Left ventricle myocardium inferior (tissue), 1 donor: Measurements from ENCODE around the gene HPS3. TPM values are rescaled to one million over a fixed set of nuclear protein-coding genes. Genes with fewer than 3 reads are reported as not detected.

Source experiments
- DNase-seq: peaks from one replicate; pipeline ENCODE4 v3.0.0-alpha.2; 2020
- H3K27ac ChIP-seq: fragments of 200-600 bp; replicated peaks from 2 replicates; pipeline ENCODE4 v1.8.0; 2021
- H3K27me3 ChIP-seq: fragments of 200-600 bp; 2 replicates; pipeline ENCODE4 v1.8.0; 2021; ENCODE audit warnings: low read depth
- H3K36me3 ChIP-seq: fragments of 200-600 bp; 2 replicates; pipeline ENCODE4 v1.8.0; 2021
- H3K4me1 ChIP-seq: fragments of 200-600 bp; 2 replicates; pipeline ENCODE4 v1.8.0; 2021
- H3K4me3 ChIP-seq: fragments of 200-600 bp; 2 replicates; pipeline ENCODE4 v1.8.0; 2021; ENCODE audit warnings: mild to moderate bottlenecking, moderate library complexity
- H3K9me3 ChIP-seq: fragments of 200-600 bp; replicated peaks from 2 replicates; pipeline ENCODE4 v1.8.0; 2021
- CTCF ChIP-seq: fragments of 200-600 bp; IDR thresholded peaks from 2 replicates; pipeline ENCODE4 v1.8.0; 2021; ENCODE audit warnings: antibody characterized with exemption, mild to moderate bottlenecking, borderline replicate concordance
- intact Hi-C: fragments of 100-400 bp; cut with micrococcal nuclease; formaldehyde crosslinking; loops from one replicate; pipeline ENCODE4 v1.11.0; 2022
- total RNA-seq: library from RNA; stranded (reverse); fragmentation: NEBNext Ultra II Directional; extraction: Animal tissue kit (Norgen Biotek cat#: 25700); gene quantifications from one replicate; pipeline ENCODE4 v1.2.1, GENCODE V29; 2021
- donor health status: DM: no; HTN: yes; CAD: no; lungs with severe emphysema.

HPS3 gene
- total RNA-seq, 1 donor from 2014 or later = 5.6 TPM

- Histone ChIP-seq H3K4me3 (no peak overlapping the region), H3K4me1 (no peaks in the 10 kb centered on the region), H3K36me3 (peaks cover 59% of the 10 kb centered on the region), H3K27ac (no peak overlapping the region), H3K9me3 (no peaks in the 10 kb centered on the region), H3K27me3 (no peaks in the 10 kb centered on the region)
- intact Hi-C loops = no loop called here
- no peak for DNase-seq
- TF ChIP-seq CTCF = no peak
These were observed 15.9 kb downstream of the HPS3 start for GRCh38 chr3:149145356-149145755.

GRCh38 chr3:149145974-149146373 is 16.5 kb downstream of the HPS3 start:
- H3K9me3 ChIP-seq = no peaks in the 10 kb centered on the region
- H3K36me3 ChIP-seq = peaks cover 64% of the 10 kb centered on the region
- intact Hi-C loops = no loop called here
- no peaks in the 10 kb centered on the region for H3K27me3 ChIP-seq
- no peak overlapping the region for H3K4me3 ChIP-seq
- no peak for TF ChIP-seq CTCF
- no peaks in the 10 kb centered on the region for H3K4me1 ChIP-seq
- H3K27ac ChIP-seq = peak overlapping the region; percentile 10
- no peak for DNase-seq

GRCh38 chr3:149150436-149150835 is 21.0 kb downstream of the HPS3 start:
- Histone ChIP-seq H3K27ac (no peak overlapping the region), H3K4me3 (no peak overlapping the region), H3K9me3 (no peaks in the 10 kb centered on the region), H3K36me3 (peaks cover 71% of the 10 kb centered on the region), H3K27me3 (no peaks in the 10 kb centered on the region), H3K4me1 (peaks cover 12% of the 10 kb centered on the region)
- TF ChIP-seq CTCF = no peak
- intact Hi-C loops = no loop called here
- DNase-seq = no peak

GRCh38 chr3:149151843-149152242 is 22.4 kb downstream of the HPS3 start:
- no peak overlapping the region for H3K4me3 ChIP-seq
- H3K36me3 ChIP-seq = peaks cover 73% of the 10 kb centered on the region
- intact Hi-C loops = no loop called here
- no peak for TF ChIP-seq CTCF
- no peaks in the 10 kb centered on the region for H3K9me3 ChIP-seq
- peaks cover 12% of the 10 kb centered on the region for H3K4me1 ChIP-seq
- no peak for DNase-seq
- peak overlapping the region; percentile 36 for H3K27ac ChIP-seq
- no peaks in the 10 kb centered on the region for H3K27me3 ChIP-seq

GRCh38 chr3:149152420-149152819 is 23.0 kb downstream of the HPS3 start:
- H3K4me3 ChIP-seq = no peak overlapping the region
- no peaks in the 10 kb centered on the region for H3K9me3 ChIP-seq
- no peak for DNase-seq
- H3K27ac ChIP-seq = peak overlapping the region; percentile 36
- no peak for TF ChIP-seq CTCF
- intact Hi-C loops = no loop called here
- H3K36me3 ChIP-seq = peaks cover 77% of the 10 kb centered on the region
- H3K4me1 ChIP-seq = peaks cover 12% of the 10 kb centered on the region
- no peaks in the 10 kb centered on the region for H3K27me3 ChIP-seq

- no peak for DNase-seq
- Histone ChIP-seq H3K9me3 (no peaks in the 10 kb centered on the region), H3K4me1 (peaks cover 12% of the 10 kb centered on the region), H3K36me3 (peaks cover 80% of the 10 kb centered on the region), H3K4me3 (no peak overlapping the region), H3K27ac (no peak overlapping the region), H3K27me3 (no peaks in the 10 kb centered on the region)
- no peak for TF ChIP-seq CTCF
- intact Hi-C loops = no loop called here
These were observed 24.0 kb downstream of the HPS3 start for GRCh38 chr3:149153402-149153801.
